HepG2 (cell line): Measurements from ENCODE around the gene IQCE. TPM values are rescaled to one million over a fixed set of nuclear protein-coding genes. Genes with fewer than 3 reads are reported as not detected.
A peak's percentile ranks its signal among the peaks of the same experiment; 100 is the strongest.

ENCODE experiments used
- CHCHD3 ChIP-seq: sonication (generic); formaldehyde crosslinking; IDR thresholded peaks from 2 replicates; pipeline ENCODE4 v1.8.0; 2022; ENCODE audit warnings: mild to moderate bottlenecking, missing genetic modification reagents, moderate library complexity
- ELF3 ChIP-seq: IDR thresholded peaks from 2 replicates; pipeline ENCODE4 v1.6.1; 2016; ENCODE audit warnings: missing genetic modification reagents, missing compliant biosample characterization
- GZF1 ChIP-seq: sonication (generic); formaldehyde crosslinking; IDR thresholded peaks from 2 replicates; pipeline ENCODE4 v1.5.1; 2020; ENCODE audit warnings: mild to moderate bottlenecking, missing genetic modification reagents
- HNRNPLL ChIP-seq: fragments of 200-400 bp; formaldehyde crosslinking; IDR thresholded peaks from 2 replicates; pipeline ENCODE4 v1.6.1; 2017; ENCODE audit warnings: mild to moderate bottlenecking, low read depth, low read length; ENCODE audit not compliant: poor library complexity, severe bottlenecking
- PATZ1 ChIP-seq: sonication (generic); formaldehyde crosslinking; IDR thresholded peaks from 2 replicates; pipeline ENCODE4 v1.4.0; 2020; ENCODE audit warnings: missing genetic modification reagents
- PRDM15 ChIP-seq: sonication (generic); formaldehyde crosslinking; IDR thresholded peaks from 2 replicates; pipeline ENCODE4 v1.4.0; 2020; ENCODE audit warnings: missing genetic modification reagents
- RXRA ChIP-seq: sonication (generic); formaldehyde crosslinking; IDR thresholded peaks from 2 replicates; pipeline ENCODE4 v1.5.1; 2020; ENCODE audit warnings: missing genetic modification reagents
- SNAI1 ChIP-seq: sonication (generic); formaldehyde crosslinking; IDR thresholded peaks from 2 replicates; pipeline ENCODE4 v1.5.0; 2020; ENCODE audit warnings: mild to moderate bottlenecking, missing genetic modification reagents, borderline replicate concordance
- TFDP1 ChIP-seq: IDR thresholded peaks from 2 replicates; pipeline ENCODE4 v1.6.1; 2016; ENCODE audit warnings: missing compliant biosample characterization, missing genetic modification reagents, borderline replicate concordance
- THAP11 ChIP-seq: IDR thresholded peaks from 2 replicates; pipeline ENCODE4 v1.6.1; 2016; ENCODE audit warnings: missing biosample characterization, missing genetic modification reagents
- ZNF12 ChIP-seq: sonication (generic); formaldehyde crosslinking; IDR thresholded peaks from 2 replicates; pipeline ENCODE4 v1.5.0; 2020; ENCODE audit warnings: missing genetic modification reagents
- ZNF207 ChIP-seq: fragments of 450-650 bp; IDR thresholded peaks from 2 replicates; pipeline ENCODE4 v1.6.1; 2016; ENCODE audit warnings: antibody characterized with exemption, borderline replicate concordance
- ZNF263 ChIP-seq: sonication (generic); formaldehyde crosslinking; IDR thresholded peaks from 2 replicates; pipeline ENCODE4 v1.4.0; 2020; ENCODE audit warnings: missing genetic modification reagents
- ZXDC ChIP-seq: sonication (generic); formaldehyde crosslinking; IDR thresholded peaks from 2 replicates; pipeline ENCODE4 v1.5.0; 2020; ENCODE audit warnings: mild to moderate bottlenecking, missing genetic modification reagents
- polyA plus RNA-seq, 8 experiments: library from polyadenylated mRNA; depleted of rRNA in 3 of 8; stranded (reverse) in 7 of 8; unstranded in 1 of 8; fragments of >200 nt; fragmentation: Illumina TruSeq in 4 of 8; extraction: Trizol in 4 of 8; gene quantifications; 2 replicates each; pipeline versions ENCODE4 v1.2.1 to v1.2.3, GENCODE V29; 2011 to 2016; ENCODE audit warnings: low read depth in 4 of 8, missing spikeins in 1 of 8, mixed read lengths in 1 of 8; ENCODE audit not compliant: insufficient read depth in 1 of 8
- total RNA-seq, 5 experiments: library from RNA; depleted of rRNA; stranded (reverse); fragments of >200 nt; fragmentation: Illumina TruSeq; extraction: Trizol; gene quantifications; 2 replicates each; pipeline ENCODE4 v1.2.3, GENCODE V29; 2016; ENCODE audit warnings: low read depth in 1 of 5

The IQCE gene
- total and polyA plus RNA-seq, 2 of the 13 experiments (the other 11 are each of a cell fraction or from before 2014, with no cell fraction given): 1.5 to 2.5 TPM

GRCh38 chr7:2510909-2511768 is 47.6 kb upstream of the IQCE start (continued):
- TF ChIP-seq PRDM15 (CRISPR knock-in tag): no peak
- TF ChIP-seq CHCHD3 (CRISPR knock-in tag): no peak
- no peak for TF ChIP-seq ZNF12 (CRISPR knock-in tag)
- TF ChIP-seq RXRA (CRISPR knock-in tag): peak; percentile 85
- no peak for TF ChIP-seq ZXDC (CRISPR knock-in tag)
- TF ChIP-seq THAP11 (CRISPR knock-in tag): peak; percentile 25; the same call in 1 of the 2 replicates
- TF ChIP-seq PATZ1 (CRISPR knock-in tag): peak; percentile 95
- TF ChIP-seq ZNF207: no peak
- peak; percentile 85 for TF ChIP-seq ELF3 (CRISPR knock-in tag)
- peak; percentile 74; the same call in 1 of the 2 replicates for TF ChIP-seq SNAI1 (CRISPR knock-in tag)
- TF ChIP-seq GZF1 (CRISPR knock-in tag): peak; percentile 94
- peak; percentile 6 for TF ChIP-seq HNRNPLL
- TF ChIP-seq TFDP1 (CRISPR knock-in tag): no peak
- TF ChIP-seq ZNF263 (CRISPR knock-in tag): peak; percentile 79
